Neural progenitor cell (in vitro differentiated cells): Measurements from ENCODE around the gene CREB3. TPM values are rescaled to one million over a fixed set of nuclear protein-coding genes. Genes with fewer than 3 reads are reported as not detected.

Experiments
- DNase-seq: peaks from one replicate; pipeline ENCODE4 v3.0.0-alpha.2; 2016; ENCODE audit warnings: low spot score
- H2AFZ ChIP-seq: fragments of 200-600 bp; sonication (generic); replicated peaks from 2 replicates; pipeline ENCODE4 v1.6.1; 2016; ENCODE audit warnings: antibody characterized with exemption
- H3F3A ChIP-seq: fragments of 200-600 bp; sonication (generic); 2 replicates; pipeline ENCODE4 v1.6.1; 2016; ENCODE audit warnings: antibody characterized with exemption, low read depth
- H3K27ac ChIP-seq: fragments of 200-600 bp; sonication (generic); 2 replicates; pipeline ENCODE4 v1.5.1; 2016; ENCODE audit warnings: mild to moderate bottlenecking
- H3K27me3 ChIP-seq: fragments of 200-600 bp; sonication (generic); 2 replicates; pipeline ENCODE4 v1.6.1; 2016; ENCODE audit warnings: mild to moderate bottlenecking, moderate library complexity
- H3K36me3 ChIP-seq: fragments of 200-600 bp; sonication (generic); 2 replicates; pipeline ENCODE4 v1.5.1; 2016
- H3K4me1 ChIP-seq: fragments of 200-600 bp; sonication (generic); 2 replicates; pipeline ENCODE4 v1.6.1; 2016; ENCODE audit warnings: mixed run types
- H3K4me2 ChIP-seq: fragments of 200-600 bp; sonication (generic); 2 replicates; pipeline ENCODE4 v1.6.1; 2016
- H3K4me3 ChIP-seq: fragments of 200-600 bp; sonication (generic); 2 replicates; pipeline ENCODE4 v1.5.1; 2016
- H3K79me2 ChIP-seq: fragments of 200-600 bp; sonication (generic); 2 replicates; pipeline ENCODE4 v1.6.1; 2016; ENCODE audit warnings: low read depth
- H3K9ac ChIP-seq: fragments of 200-600 bp; sonication (generic); 2 replicates; pipeline ENCODE4 v1.6.1; 2016
- H3K9me3 ChIP-seq: fragments of 200-600 bp; sonication (generic); 2 replicates; pipeline ENCODE4 v1.5.1; 2016; ENCODE audit warnings: low read depth
- H4K20me1 ChIP-seq: fragments of 200-600 bp; sonication (generic); 2 replicates; pipeline ENCODE4 v1.6.1; 2016; ENCODE audit warnings: low read depth
- H3K27ac Mint-ChIP-seq: 3 replicates; pipeline ENCODE4 v1.8.0; 2021; ENCODE audit warnings: mixed read lengths
- H3K27me3 Mint-ChIP-seq: 2 replicates; pipeline ENCODE4 v1.8.0; 2022; ENCODE audit warnings: low read depth, mild to moderate bottlenecking, inconsistent platforms, moderate library complexity, mixed read lengths; ENCODE audit not compliant: insufficient read depth
- H3K36me3 Mint-ChIP-seq: 3 replicates; pipeline ENCODE4 v1.8.0; 2021; ENCODE audit warnings: mixed read lengths
- H3K4me1 Mint-ChIP-seq: 3 replicates; pipeline ENCODE4 v1.8.0; 2021; ENCODE audit warnings: mixed read lengths
- H3K4me3 Mint-ChIP-seq: 3 replicates; pipeline ENCODE4 v1.8.0; 2021; ENCODE audit warnings: mild to moderate bottlenecking, moderate library complexity, mixed read lengths
- H3K9me3 Mint-ChIP-seq: 3 replicates; pipeline ENCODE4 v1.8.0; 2020; ENCODE audit warnings: mixed read lengths
- CTCF ChIP-seq: fragments of 200-600 bp; sonication (generic); IDR thresholded peaks from 2 replicates; pipeline ENCODE4 v1.5.1; 2017; ENCODE audit warnings: antibody characterized with exemption, mild to moderate bottlenecking
- EZH2 ChIP-seq: fragments of 200-600 bp; sonication (generic); IDR thresholded peaks from 2 replicates; pipeline ENCODE4 v1.6.1; 2017; ENCODE audit warnings: antibody characterized with exemption, mild to moderate bottlenecking, moderate library complexity
- EZH2phosphoT487 ChIP-seq: fragments of 200-600 bp; sonication (generic); IDR thresholded peaks from 2 replicates; pipeline ENCODE4 v1.6.1; 2017; ENCODE audit warnings: antibody characterized with exemption
- total RNA-seq: library from RNA; depleted of rRNA; stranded (reverse); fragments of >200 nt; gene quantifications from 2 replicates; pipeline ENCODE4 v1.2.3, GENCODE V29; 2015; ENCODE audit warnings: low replicate concordance

CREB3 gene
- total RNA-seq, 1 donor from 2014 or later = 27.9 TPM

DNA sequence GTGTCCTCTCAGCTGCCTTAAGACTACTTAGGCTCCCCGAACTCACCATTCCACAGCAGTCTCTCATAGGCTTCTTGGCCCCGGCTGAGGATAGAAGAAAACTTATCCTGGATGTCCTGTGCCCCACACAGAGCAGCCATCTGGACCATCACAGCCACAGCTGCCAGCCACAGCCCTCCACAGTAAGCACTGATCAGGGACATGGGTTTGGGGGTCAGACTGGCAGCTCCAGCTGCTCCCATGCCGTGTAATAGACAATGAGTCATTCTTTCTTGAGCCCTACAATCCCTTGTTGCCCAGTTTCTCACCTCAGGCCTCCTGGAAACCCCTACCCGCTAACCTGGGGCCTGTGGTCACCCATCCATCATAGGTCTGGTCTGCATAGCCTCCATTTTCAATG is 5.7 kb downstream of the CREB3 start:
- no peak for DNase-seq
- H3K4me3 Mint-ChIP-seq = no peak overlapping the region
- no peak overlapping the region for H3K4me3 ChIP-seq
- no peak overlapping the region for H3K27ac ChIP-seq
- no peak overlapping the region for H3K4me2 ChIP-seq
- H3K4me1 ChIP-seq = peaks cover 6% of the 10 kb centered on the region
- no peak overlapping the region for H2AFZ ChIP-seq
- no peaks in the 10 kb centered on the region for H4K20me1 ChIP-seq
- H3K27me3 Mint-ChIP-seq = no peaks in the 10 kb centered on the region
- peaks cover 32% of the 10 kb centered on the region for H3F3A ChIP-seq
- no peak overlapping the region for H3K9ac ChIP-seq
- H3K36me3 ChIP-seq = no peaks in the 10 kb centered on the region
- TF ChIP-seq CTCF = no peak
- no peak for TF ChIP-seq EZH2phosphoT487
- TF ChIP-seq EZH2 = no peak
- H3K79me2 ChIP-seq = peaks cover 15% of the 10 kb centered on the region
- no peak overlapping the region for H3K27ac Mint-ChIP-seq
- peaks cover 34% of the 10 kb centered on the region for H3K36me3 Mint-ChIP-seq
- peaks cover 12% of the 10 kb centered on the region for H3K4me1 Mint-ChIP-seq
- H3K27me3 ChIP-seq = no peaks in the 10 kb centered on the region
- H3K9me3 ChIP-seq = no peaks in the 10 kb centered on the region
- no peaks in the 10 kb centered on the region for H3K9me3 Mint-ChIP-seq

- no peaks in the 10 kb centered on the region for H3K27me3 ChIP-seq
- Mint-ChIP-seq H3K27me3 (no peaks in the 10 kb centered on the region), H3K4me3 (peak overlapping the region; percentile 52), H3K36me3 (peaks cover 40% of the 10 kb centered on the region), H3K4me1 (peaks cover 7% of the 10 kb centered on the region), H3K9me3 (no peaks in the 10 kb centered on the region), H3K27ac (no peak overlapping the region)
- H3K4me2 ChIP-seq = no peak overlapping the region
- peaks cover 9% of the 10 kb centered on the region for H3K79me2 ChIP-seq
- no peak overlapping the region for H3K9ac ChIP-seq
- H3K4me1 ChIP-seq = no peaks in the 10 kb centered on the region
- H3F3A ChIP-seq = peaks cover 25% of the 10 kb centered on the region
- H3K36me3 ChIP-seq = no peaks in the 10 kb centered on the region
- DNase-seq = no peak
- no peak overlapping the region for H2AFZ ChIP-seq
- H3K9me3 ChIP-seq = no peaks in the 10 kb centered on the region
- TF ChIP-seq CTCF (no peak), EZH2phosphoT487 (no peak), EZH2 (no peak)
- no peak overlapping the region for H3K27ac ChIP-seq
- H4K20me1 ChIP-seq = peaks cover 5% of the 10 kb centered on the region
- no peak overlapping the region for H3K4me3 ChIP-seq
Observed at GRCh38 chr9:35738924-35739323, 6.5 kb downstream of the CREB3 start.

DNA sequence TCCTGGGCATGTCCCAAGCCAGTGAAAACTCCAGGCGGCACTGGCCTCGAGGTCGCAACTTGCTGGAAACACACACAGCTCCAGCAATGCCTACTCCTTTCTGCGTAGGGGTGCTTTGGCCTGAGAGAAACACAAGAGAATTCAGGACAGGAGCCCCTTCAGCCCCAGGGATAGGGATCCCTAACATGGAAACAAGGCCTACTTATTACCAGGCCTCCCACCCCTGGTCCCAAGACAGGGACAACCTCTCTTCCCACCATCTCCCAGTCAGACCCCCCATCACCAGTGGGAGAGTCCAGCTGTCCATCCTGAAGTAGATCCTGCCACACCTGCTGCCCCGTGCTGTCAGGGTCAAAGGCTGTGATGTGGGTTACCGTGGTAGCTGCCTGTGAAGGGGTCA is 7.8 kb downstream of the CREB3 start:
- Histone ChIP-seq H3K4me3 (no peak overlapping the region), H3K27me3 (no peaks in the 10 kb centered on the region), H3K9me3 (no peaks in the 10 kb centered on the region), H3K79me2 (peaks cover 12% of the 10 kb centered on the region), H3K4me2 (no peak overlapping the region), H2AFZ (no peak overlapping the region), H3K27ac (no peak overlapping the region), H3K9ac (no peak overlapping the region), H4K20me1 (peaks cover 14% of the 10 kb centered on the region), H3K36me3 (no peaks in the 10 kb centered on the region), H3K4me1 (no peaks in the 10 kb centered on the region), H3F3A (peaks cover 18% of the 10 kb centered on the region)
- Mint-ChIP-seq H3K9me3 (no peaks in the 10 kb centered on the region), H3K27ac (no peak overlapping the region), H3K4me1 (peaks cover 3% of the 10 kb centered on the region), H3K36me3 (peaks cover 44% of the 10 kb centered on the region), H3K27me3 (peaks cover 3% of the 10 kb centered on the region), H3K4me3 (no peak overlapping the region)
- no peak for DNase-seq
- TF ChIP-seq EZH2phosphoT487 (no peak), CTCF (no peak), EZH2 (no peak)
